Occipital lobe (tissue), 2 donors: ENCODE measurements around the gene TMEM190. TPM values are rescaled to one million over a fixed set of nuclear protein-coding genes. Genes with fewer than 3 reads are reported as not detected.
A peak's percentile ranks its signal among the peaks of the same experiment; 100 is the strongest.

Source experiments
- DNase-seq: peaks from one replicate; lab custom pipeline; 2025; lab: John Stamatoyannopoulos, UW
- total RNA-seq: library from RNA; depleted of rRNA; stranded (reverse); fragments of >200 nt; gene quantifications from one replicate; pipeline ENCODE4 v1.2.3, GENCODE V29; 2014

Gene TMEM190
- total RNA-seq, 1 donor from 2014 or later = not detected

GRCh38 chr19:55369653-55370304 lies 6.8 kb upstream of the TMEM190 start:
- no peak for DNase-seq

GRCh38 chr19:55370305-55370988 lies 6.2 kb upstream of the TMEM190 start, which contains the start of gene IL11:
TSS of gene IL11 (minus strand) at chr19:55370463. CDS start at chr19:55370310, 153 bp downstream.
- no peak for DNase-seq

GRCh38 chr19:55372316-55373081 lies 4.1 kb upstream of the TMEM190 start:
- DNase-seq = no peak

GRCh38 chr19:55373306-55373992 lies 3.2 kb upstream of the TMEM190 start:
- no peak for DNase-seq

GRCh38 chr19:55373993-55374757 lies 2.5 kb upstream of the TMEM190 start:
- DNase-seq = no peak

GRCh38 chr19:55377356-55378131 lies 918 bp downstream of the TMEM190 start:
- no peak for DNase-seq

GRCh38 chr19:55379174-55379573 lies 2.5 kb downstream of the TMEM190 start:
- no peak for DNase-seq

- DNase-seq = no peak
Observed at GRCh38 chr19:55382013-55382412, 5.4 kb downstream of the TMEM190 start.

- no peak for DNase-seq
Observed at GRCh38 chr19:55382522-55383054, 6.0 kb downstream of the TMEM190 start.

GRCh38 chr19:55383279-55384130 lies 6.9 kb downstream of the TMEM190 start:
- DNase-seq = no peak

GRCh38 chr19:55384131-55384919 lies 7.7 kb downstream of the TMEM190 start, which contains the start of gene TMEM238:
TSS of gene TMEM238 (minus strand) at chr19:55384292. CDS start at chr19:55384259, 33 bp downstream.
- DNase-seq = no peak

GRCh38 chr19:55384920-55385723 lies 8.5 kb downstream of the TMEM190 start:
- peak; percentile 90 for DNase-seq

GRCh38 chr19:55385724-55386492 lies 9.3 kb downstream of the TMEM190 start, which contains the start of gene RPL28:
TSS of gene RPL28 (plus strand) at chr19:55385932. CDS start at chr19:55386358, 426 bp downstream.
- DNase-seq = peak; percentile 95

- DNase-seq = no peak
Observed at GRCh38 chr19:55386493-55386971, 9.9 kb downstream of the TMEM190 start.

- no peak for DNase-seq
Observed at GRCh38 chr19:55387736-55388497, 11.3 kb downstream of the TMEM190 start.
